Measurements from ENCODE around the gene NXF1. TPM values are rescaled to one million over a fixed set of nuclear protein-coding genes. Genes with fewer than 3 reads are reported as not detected.
"Not testable (repeated sequence)": the region's sequence is repeated elsewhere in the genome, so short reads cannot be mapped to it uniquely, and the experiment has no call there.

NXF1 gene
- total and polyA plus RNA-seq, 2 experiments from 2014 or later = 37.2 to 71.9 TPM

GRCh38 chr11:62831520-62832335, 26.5 kb upstream of the NXF1 start, which contains the start of gene STX5:
TSS of gene STX5 (minus strand) at chr11:62832051. CDS start at chr11:62831243, 808 bp downstream.
- no peaks in the 10 kb centered on the region for H3K27me3 ChIP-seq
- peak; percentile 100 for DNase-seq (ENCODE audit: low spot score)
- H4K20me1 ChIP-seq (ENCODE audit: insufficient read depth, poor library complexity, severe bottlenecking) = peaks cover 18% of the 10 kb centered on the region
- H3K4me1 ChIP-seq (ENCODE audit: insufficient read depth) = peaks cover 15% of the 10 kb centered on the region
- H2AFZ ChIP-seq = peak within 1 kb of the TSS; percentile 42
- peak within 1 kb of the TSS; percentile 87 for H3K4me3 ChIP-seq
- peaks cover 83% of the 10 kb centered on the region for H3K79me2 ChIP-seq
- 1% methylated on average over 59 of the region's 65 CpGs for WGBS (ENCODE audit: low lambda C conversion rate, missing lambda C conversion rate)
- TF ChIP-seq EZH2 (IDR thresholded peaks at IDR 0.05; ENCODE audit: borderline replicate concordance) (no peak), CTCF (IDR thresholded peaks at IDR 0.05; ENCODE audit: poor library complexity) (no peak), EZH2phosphoT487 (IDR thresholded peaks at IDR 0.05; ENCODE audit: low read depth, severe bottlenecking, unreplicated experiment) (no peak)
- peak within 1 kb of the TSS; percentile 94 for H3K4me2 ChIP-seq
- no peaks in the 10 kb centered on the region for H3K9me2 ChIP-seq (replicated peaks; ENCODE audit: insufficient read depth)
- no peaks in the 10 kb centered on the region for H3K9me3 ChIP-seq (ENCODE audit: low read depth)
- H3K27ac ChIP-seq = peak within 1 kb of the TSS; percentile 95
- no peaks in the 10 kb centered on the region for H3K36me3 ChIP-seq (replicated peaks; ENCODE audit: insufficient read depth, low read depth)

DNA sequence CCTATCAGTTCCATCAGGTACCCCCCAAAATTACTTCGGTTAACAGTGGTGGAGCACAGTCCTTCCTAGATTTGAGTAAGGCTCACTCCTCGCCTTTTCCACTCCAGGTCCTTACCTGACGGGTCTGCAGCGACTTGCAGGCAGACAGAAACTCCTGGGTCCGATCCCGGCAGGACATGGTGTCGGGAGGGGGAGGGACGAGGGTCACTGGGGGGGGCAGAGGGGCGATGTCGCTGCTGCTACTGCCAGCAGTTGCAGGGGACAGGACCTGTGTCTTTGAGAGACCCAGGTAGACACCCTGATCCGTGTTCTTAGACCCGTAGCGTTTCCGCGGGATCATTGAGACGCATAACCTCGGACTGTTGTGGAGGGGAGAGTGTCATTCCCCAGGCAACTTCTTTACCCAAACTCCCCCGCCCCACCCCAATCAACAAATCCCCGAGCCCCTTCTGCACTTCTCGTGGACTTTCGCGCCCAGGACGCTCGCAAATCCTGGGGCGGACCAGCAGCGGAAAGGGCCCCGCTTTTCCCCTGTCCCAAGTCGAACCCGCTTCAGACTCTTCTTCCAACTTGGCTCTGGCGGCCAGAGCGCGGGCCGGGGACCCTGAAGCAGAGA, 25.8 kb upstream of the NXF1 start:
- Histone ChIP-seq H3K4me1 (ENCODE audit: insufficient read depth) (peaks cover 15% of the 10 kb centered on the region), H3K9me2 (replicated peaks; ENCODE audit: insufficient read depth) (no peaks in the 10 kb centered on the region), H3K27me3 (no peaks in the 10 kb centered on the region), H3K36me3 (replicated peaks; ENCODE audit: insufficient read depth, low read depth) (no peaks in the 10 kb centered on the region), H2AFZ (peak overlapping the region; percentile 34), H3K27ac (peak overlapping the region; percentile 95), H3K79me2 (peaks cover 77% of the 10 kb centered on the region), H4K20me1 (ENCODE audit: insufficient read depth, poor library complexity, severe bottlenecking) (peaks cover 18% of the 10 kb centered on the region), H3K4me3 (peak overlapping the region; percentile 87), H3K4me2 (peak overlapping the region; percentile 94), H3K9me3 (ENCODE audit: low read depth) (no peaks in the 10 kb centered on the region)
- DNase-seq (ENCODE audit: low spot score) = no peak
- 1% methylated on average over 28 of the region's 33 CpGs for WGBS (ENCODE audit: low lambda C conversion rate, missing lambda C conversion rate)
- TF ChIP-seq EZH2 (IDR thresholded peaks at IDR 0.05; ENCODE audit: borderline replicate concordance) (no peak), EZH2phosphoT487 (IDR thresholded peaks at IDR 0.05; ENCODE audit: low read depth, severe bottlenecking, unreplicated experiment) (no peak), CTCF (IDR thresholded peaks at IDR 0.05; ENCODE audit: poor library complexity) (no peak)

- Histone ChIP-seq H3K4me1 (ENCODE audit: insufficient read depth) (peaks cover 10% of the 10 kb centered on the region), H3K79me2 (peaks cover 56% of the 10 kb centered on the region), H4K20me1 (ENCODE audit: insufficient read depth, poor library complexity, severe bottlenecking) (peaks cover 18% of the 10 kb centered on the region)
- not testable (repeated sequence) for DNase-seq (ENCODE audit: low spot score); H2AFZ ChIP-seq; H3K9me2 ChIP-seq (replicated peaks; ENCODE audit: insufficient read depth); H3K27me3 ChIP-seq; H3K9me3 ChIP-seq (ENCODE audit: low read depth); H3K36me3 ChIP-seq (replicated peaks; ENCODE audit: insufficient read depth, low read depth); H3K4me3 ChIP-seq; H3K27ac ChIP-seq; H3K4me2 ChIP-seq
- WGBS (ENCODE audit: low lambda C conversion rate, missing lambda C conversion rate) = 98% methylated on average over 8 of the region's 8 CpGs
Measured at GRCh38 chr11:62828130-62828529, 22.9 kb upstream of the NXF1 start.

DNA sequence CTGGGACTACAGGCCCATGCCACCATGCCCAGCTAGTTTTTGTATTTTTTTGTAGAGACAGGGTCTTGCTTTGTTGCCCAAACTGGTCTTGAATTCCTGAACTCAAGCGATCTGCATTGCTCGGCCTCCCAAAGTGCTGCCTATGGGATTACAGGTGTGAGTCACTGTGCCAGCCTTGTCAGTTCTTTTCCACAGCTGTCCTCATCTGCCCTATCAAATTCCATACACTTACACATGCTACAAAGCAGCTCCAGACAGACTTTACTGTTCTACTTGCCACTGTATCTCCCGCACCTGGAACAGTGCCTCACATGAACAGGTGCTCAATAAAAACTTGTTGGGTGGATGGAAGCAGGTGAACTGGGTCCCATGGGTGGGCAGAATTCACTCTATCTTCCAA, 18.4 kb upstream of the NXF1 start:
- TF ChIP-seq EZH2phosphoT487 (IDR thresholded peaks at IDR 0.05; ENCODE audit: low read depth, severe bottlenecking, unreplicated experiment) (no peak), CTCF (IDR thresholded peaks at IDR 0.05; ENCODE audit: poor library complexity) (no peak), EZH2 (IDR thresholded peaks at IDR 0.05; ENCODE audit: borderline replicate concordance) (no peak)
- no peak overlapping the region for H3K27ac ChIP-seq
- H3K4me2 ChIP-seq = no peak overlapping the region
- H3K9me2 ChIP-seq (replicated peaks; ENCODE audit: insufficient read depth) = no peaks in the 10 kb centered on the region
- H4K20me1 ChIP-seq (ENCODE audit: insufficient read depth, poor library complexity, severe bottlenecking) = peaks cover 1% of the 10 kb centered on the region
- H3K36me3 ChIP-seq (replicated peaks; ENCODE audit: insufficient read depth, low read depth) = peaks cover 8% of the 10 kb centered on the region
- no peaks in the 10 kb centered on the region for H3K4me1 ChIP-seq (ENCODE audit: insufficient read depth)
- no peak overlapping the region for H3K4me3 ChIP-seq
- no peaks in the 10 kb centered on the region for H3K9me3 ChIP-seq (ENCODE audit: low read depth)
- no peak for DNase-seq (ENCODE audit: low spot score)
- no peaks in the 10 kb centered on the region for H3K27me3 ChIP-seq
- H3K79me2 ChIP-seq = peaks cover 25% of the 10 kb centered on the region
- 98% methylated on average over 3 of the region's 3 CpGs for WGBS (ENCODE audit: low lambda C conversion rate, missing lambda C conversion rate)
- no peak overlapping the region for H2AFZ ChIP-seq
